NCI-H1930 (cell line): ENCODE measurements around the gene FAR1.
"Not testable (repeated sequence)": the region's sequence is repeated elsewhere in the genome, so short reads cannot be mapped to it uniquely, and the experiment has no call there.

Source experiments
- DNase-seq, 2 experiments: peaks; one replicate each; lab custom pipeline; 2025; lab: John Stamatoyannopoulos, UW

The FAR1 gene

GRCh38 chr11:13705710-13706109 is 37.2 kb downstream of the FAR1 start:
- no peak for DNase-seq

DNA sequence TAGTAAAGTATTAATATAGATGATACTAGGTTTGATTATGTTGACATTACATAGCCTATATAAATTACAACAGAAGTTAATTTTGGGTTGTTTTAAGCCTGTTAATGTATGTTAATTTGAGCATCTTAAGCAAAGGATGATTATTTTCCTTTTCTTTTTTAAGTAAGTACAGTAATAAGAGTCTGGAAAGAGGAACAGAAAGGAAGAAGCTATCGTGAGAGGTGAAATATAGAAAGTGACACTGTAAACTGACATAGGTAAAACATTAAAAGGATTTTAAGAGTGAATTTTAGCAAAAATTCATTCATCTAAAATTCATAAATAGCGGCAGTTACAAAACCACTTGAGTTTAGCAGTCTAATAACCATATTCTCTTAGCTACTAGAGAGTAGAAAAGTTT is 45.5 kb downstream of the FAR1 start:
- no peak for DNase-seq

GRCh38 chr11:13717331-13717730 is 48.9 kb downstream of the FAR1 start:
- DNase-seq = no peak

GRCh38 chr11:13718394-13718793 is 49.9 kb downstream of the FAR1 start:
- no peak for DNase-seq

DNA sequence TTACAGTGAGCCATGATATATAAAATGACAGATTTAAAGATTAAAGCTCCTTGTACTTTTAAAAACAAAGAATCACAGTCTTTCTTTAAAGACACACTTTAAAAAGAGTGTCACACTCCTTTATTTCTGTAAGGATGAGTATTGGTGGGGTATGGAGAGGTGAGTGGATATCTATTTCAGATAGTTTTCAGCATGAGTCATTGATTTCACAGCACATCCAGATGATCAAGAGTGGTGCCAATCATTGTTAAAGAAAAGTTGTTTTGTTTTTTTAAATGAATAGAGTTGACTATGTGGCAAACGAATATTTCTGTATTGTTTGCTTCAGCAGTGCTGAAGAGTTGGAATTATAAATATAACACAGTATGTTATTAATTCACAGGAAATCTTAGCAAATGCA is 52.5 kb downstream of the FAR1 start:
- DNase-seq = no peak

DNA sequence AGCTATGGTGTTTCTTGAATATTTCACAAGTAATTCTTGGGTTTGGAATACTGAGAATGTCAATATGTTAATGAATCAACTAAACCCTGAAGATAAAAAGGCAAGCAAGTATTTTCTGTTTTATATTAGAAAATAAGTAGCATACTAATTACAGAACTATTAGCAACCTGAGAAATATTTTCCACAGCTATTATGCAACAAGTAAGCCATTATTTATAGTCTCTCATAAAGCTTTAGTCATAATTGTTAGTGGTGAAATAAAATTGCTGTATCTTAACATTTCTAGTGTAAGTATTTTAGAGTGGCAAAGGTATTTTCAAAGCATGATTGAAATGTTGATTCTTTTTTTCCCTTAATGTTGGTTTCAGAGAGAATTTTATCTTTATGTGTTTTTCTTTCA is 53.3 kb downstream of the FAR1 start:
- DNase-seq = no peak

GRCh38 chr11:13726456-13726855 is 58.0 kb downstream of the FAR1 start:
- DNase-seq = no peak

GRCh38 chr11:13728076-13728475 is 59.6 kb downstream of the FAR1 start:
- DNase-seq = no peak

GRCh38 chr11:13734530-13734929 is 66.1 kb downstream of the FAR1 start:
- DNase-seq = no peak

- DNase-seq = no peak
Measured at GRCh38 chr11:13745165-13745564, 76.7 kb downstream of the FAR1 start.

DNA sequence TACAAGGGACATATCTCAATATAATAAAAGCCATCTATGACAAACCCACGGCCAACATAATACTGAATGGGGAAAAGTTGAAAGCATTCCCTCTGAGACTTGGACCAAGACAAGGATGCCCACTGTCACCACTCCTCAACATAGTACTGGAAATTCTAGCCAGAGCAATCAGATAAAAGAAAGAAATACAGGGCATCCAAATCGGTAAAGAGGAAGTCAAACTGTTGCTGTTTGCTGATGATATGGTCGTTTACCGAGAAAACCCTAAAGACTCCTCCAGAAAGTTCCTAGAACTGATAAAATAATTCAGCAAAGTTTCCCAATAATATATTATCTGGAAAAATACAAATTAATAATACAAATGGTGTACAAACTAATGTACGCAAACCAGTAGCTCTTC is 84.8 kb downstream of the FAR1 start:
- not testable (repeated sequence) for DNase-seq

GRCh38 chr11:13759050-13759449 is 90.6 kb downstream of the FAR1 start:
- DNase-seq = no peak

- DNase-seq = no peak
Measured at GRCh38 chr11:13760115-13760514, 91.6 kb downstream of the FAR1 start.

GRCh38 chr11:13761250-13761649 is 92.8 kb downstream of the FAR1 start:
- no peak for DNase-seq

DNA sequence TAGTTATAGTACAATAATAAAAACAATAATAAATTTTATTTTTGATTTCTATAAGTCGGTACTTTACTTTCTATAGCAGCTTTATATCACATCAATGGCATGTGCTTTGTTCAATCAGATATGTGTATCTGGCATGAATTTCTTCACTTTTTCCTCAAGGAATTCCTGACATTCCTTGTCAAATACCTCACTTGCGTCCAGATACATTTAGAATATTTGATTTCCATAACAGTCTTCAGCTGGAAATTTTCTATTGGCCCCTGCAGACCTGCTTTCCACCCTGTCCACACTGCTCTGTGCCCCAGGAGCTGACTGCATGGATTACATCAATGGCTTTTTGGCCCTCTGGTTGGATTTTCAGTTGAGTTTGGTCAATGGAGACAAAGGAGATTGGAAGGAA is 93.2 kb downstream of the FAR1 start:
- DNase-seq = no peak

GRCh38 chr11:13762718-13763117 is 94.2 kb downstream of the FAR1 start:
- DNase-seq = no peak

DNA sequence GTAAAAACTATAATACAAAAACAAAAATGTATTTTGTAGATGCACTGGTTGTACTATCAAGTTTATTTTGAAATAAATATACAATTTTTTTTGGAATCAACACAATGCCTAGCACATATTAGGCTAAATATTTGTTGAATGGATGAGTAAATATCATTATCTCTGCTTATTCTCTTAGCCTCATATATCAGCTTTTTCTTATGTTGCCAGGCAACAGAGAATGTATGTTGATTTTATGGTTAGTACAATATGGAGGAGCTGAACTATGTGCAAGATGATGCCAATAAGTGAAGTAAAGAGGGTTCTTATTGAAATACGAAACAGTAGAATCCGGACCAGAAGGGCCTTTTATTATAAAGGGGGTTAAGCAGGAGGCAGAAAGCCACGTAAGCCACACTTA is 94.9 kb downstream of the FAR1 start:
- peak in 1 of 2 experiments; percentile 28 for DNase-seq

DNA sequence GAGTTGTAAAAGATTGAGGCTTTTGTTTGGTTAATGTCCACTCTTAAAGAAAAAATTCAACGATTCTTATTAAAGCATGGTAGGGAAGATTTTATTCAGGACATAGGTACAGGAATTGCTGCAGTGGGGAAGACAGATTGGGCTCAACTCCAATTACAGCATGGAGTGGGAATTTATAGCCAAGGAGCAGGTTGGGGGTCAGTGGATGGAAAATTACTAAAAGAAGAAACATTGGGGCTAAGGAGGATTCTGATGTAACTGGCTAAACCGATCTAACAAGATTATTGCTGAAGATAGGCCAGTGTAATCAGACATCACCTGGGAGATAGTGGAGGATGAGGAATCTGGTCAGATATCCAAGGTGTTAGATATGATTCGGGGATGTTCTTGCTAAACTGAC is 97.4 kb downstream of the FAR1 start:
- no peak for DNase-seq

- DNase-seq = no peak
Measured at GRCh38 chr11:13767471-13767870, 99.0 kb downstream of the FAR1 start.

- DNase-seq = no peak
Measured at GRCh38 chr11:13769188-13769587, 100.7 kb downstream of the FAR1 start.

DNA sequence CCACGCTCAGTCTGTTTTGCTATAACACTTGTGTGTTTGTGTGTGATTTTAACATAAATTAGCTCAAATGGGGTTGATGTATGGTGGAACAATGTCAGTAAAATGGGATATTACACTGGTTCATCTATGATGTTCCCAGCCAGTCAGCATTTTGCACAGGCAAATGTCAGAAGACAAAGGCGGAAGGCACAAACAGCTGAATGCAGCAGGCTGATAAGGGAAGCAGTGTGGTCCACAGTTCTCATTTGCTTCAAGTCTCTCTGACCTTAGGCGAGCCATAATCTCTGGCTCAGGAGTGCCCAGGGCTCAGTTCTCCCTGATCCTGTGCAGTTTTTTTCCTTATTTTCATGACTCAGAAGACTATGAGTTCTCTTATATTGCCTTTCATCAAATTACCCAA is 102.7 kb downstream of the FAR1 start:
- DNase-seq = no peak

DNA sequence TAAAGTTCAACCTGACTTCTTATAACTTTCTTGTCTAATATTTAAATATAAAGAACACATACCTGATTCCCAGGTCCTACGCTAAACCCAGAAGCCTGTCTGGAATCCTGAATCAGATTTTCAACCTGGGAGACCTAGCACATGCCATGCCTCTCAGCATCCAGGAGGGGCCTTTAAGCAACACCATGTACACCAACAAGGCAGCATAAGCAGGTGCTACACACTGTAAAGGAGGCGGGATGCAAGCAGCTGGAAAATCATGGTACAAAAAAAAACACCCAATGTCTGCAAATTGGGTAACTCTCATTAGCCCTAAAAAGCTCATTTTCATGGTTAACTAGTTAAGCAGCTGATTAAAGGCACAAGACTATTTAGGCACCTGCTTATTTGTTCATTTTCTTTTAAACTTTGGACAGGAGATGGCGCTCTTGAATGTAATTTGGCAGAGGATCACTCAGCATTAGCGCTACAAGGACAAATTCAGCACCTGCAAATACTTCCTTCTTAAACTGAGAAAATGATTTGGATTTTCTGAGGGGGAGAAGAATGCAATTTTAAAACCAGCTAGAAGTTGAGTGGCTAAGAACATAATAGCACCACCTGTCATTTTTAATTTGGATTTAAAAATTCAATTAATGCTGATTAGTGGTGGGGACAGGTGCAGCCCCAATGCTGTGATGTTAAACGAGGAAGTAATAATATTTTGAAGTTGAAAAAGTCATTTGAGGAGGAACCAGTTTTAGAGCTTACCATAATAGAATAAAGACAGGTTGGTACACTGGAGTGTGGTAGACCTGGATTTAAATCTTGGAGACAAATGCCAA is 104.0 kb downstream of the FAR1 start:
- peak; percentile 45 to 77 for DNase-seq

GRCh38 chr11:13775471-13775870 is 107.0 kb downstream of the FAR1 start:
- DNase-seq = no peak

DNA sequence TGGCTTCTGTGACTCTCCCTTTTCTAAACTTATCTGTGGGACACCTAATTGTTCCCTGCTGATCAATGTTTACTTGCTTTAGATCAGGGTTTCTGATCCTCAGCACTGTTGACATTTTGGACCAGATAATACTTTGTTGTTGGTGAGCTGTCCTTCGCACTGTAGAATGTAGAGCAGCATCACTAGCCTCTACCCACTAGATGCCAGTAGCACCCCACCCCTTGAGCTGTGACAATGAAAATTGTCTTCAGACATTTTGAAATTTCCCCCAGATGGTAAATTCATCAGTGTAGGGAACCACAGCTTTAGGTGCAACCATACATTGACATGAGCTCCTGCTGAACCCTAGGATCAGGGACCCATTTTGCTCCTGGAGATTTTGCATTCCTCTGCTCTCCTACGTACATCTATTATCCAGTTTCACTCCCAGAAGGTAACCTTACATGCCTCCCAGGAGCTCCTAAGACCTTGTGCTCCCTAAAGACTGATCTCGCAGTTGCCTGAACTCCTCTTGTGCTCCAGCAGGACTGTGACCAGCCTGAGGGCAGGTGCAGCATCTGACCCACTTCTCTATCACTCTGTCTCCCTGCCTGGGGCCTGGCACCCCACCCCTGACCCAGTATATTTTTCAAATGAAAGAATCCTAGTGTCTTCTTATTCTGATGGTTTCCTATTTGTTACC is 107.8 kb downstream of the FAR1 start:
- DNase-seq = no peak
